ENCODE measurements around the gene DDC.

DNA sequence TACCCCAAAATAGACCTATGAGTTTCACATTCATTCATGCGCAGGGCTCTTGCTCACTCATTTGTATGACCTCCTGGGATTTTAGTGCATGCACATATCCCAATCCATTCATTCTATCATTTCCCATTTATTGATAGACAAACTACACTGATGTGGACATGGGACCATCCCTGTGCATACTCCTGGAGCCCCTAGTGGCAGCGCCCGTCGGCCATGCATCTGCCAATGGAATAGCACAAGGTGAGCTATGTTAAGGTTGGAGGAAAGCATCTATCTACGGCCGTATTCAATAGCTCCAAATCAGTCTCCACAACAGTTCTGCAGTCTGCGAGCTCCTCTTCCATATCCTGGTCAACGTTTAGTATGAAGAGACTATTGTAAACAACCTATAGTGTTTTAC, 83.3 kb downstream of the DDC start:
- TF ChIP-seq, protein P1, sequence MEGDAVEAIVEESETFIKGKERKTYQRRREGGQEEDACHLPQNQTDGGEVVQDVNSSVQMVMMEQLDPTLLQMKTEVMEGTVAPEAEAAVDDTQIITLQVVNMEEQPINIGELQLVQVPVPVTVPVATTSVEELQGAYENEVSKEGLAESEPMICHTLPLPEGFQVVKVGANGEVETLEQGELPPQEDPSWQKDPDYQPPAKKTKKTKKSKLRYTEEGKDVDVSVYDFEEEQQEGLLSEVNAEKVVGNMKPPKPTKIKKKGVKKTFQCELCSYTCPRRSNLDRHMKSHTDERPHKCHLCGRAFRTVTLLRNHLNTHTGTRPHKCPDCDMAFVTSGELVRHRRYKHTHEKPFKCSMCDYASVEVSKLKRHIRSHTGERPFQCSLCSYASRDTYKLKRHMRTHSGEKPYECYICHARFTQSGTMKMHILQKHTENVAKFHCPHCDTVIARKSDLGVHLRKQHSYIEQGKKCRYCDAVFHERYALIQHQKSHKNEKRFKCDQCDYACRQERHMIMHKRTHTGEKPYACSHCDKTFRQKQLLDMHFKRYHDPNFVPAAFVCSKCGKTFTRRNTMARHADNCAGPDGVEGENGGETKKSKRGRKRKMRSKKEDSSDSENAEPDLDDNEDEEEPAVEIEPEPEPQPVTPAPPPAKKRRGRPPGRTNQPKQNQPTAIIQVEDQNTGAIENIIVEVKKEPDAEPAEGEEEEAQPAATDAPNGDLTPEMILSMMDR (IDR thresholded peaks at IDR 0.05), result no peak
- TF ChIP-seq EZH2 (IDR thresholded peaks at IDR 0.05; ENCODE audit: borderline replicate concordance, insufficient read depth, low read depth, low read length, poor library complexity, severe bottlenecking), result no peak
